Esophagus (tissue), 2 donors: Measurements from ENCODE around the gene DOCK9. TPM values are rescaled to one million over a fixed set of nuclear protein-coding genes. Genes with fewer than 3 reads are reported as not detected.

ENCODE experiments used
- H3K27ac ChIP-seq, 2 donors: one replicate each; pipeline ENCODE4 v1.5.1; 2013; ENCODE audit warnings: low read depth in 2 of 2, mild to moderate bottlenecking in 2 of 2, inconsistent platforms in 1 of 2, low read length in 1 of 2, moderate library complexity in 1 of 2
- H3K27me3 ChIP-seq, 2 donors: one replicate each; pipeline ENCODE4 v1.6.1; 2013; ENCODE audit warnings: low read length in 2 of 2, control low read depth in 1 of 2, mild to moderate bottlenecking in 1 of 2; ENCODE audit not compliant: insufficient read depth in 2 of 2, control insufficient read depth in 1 of 2
- H3K36me3 ChIP-seq, 2 donors: one replicate each; pipeline ENCODE4 v1.6.1; 2013; ENCODE audit warnings: low read length in 1 of 2; ENCODE audit not compliant: control insufficient read depth in 2 of 2, insufficient read depth in 2 of 2
- H3K4me1 ChIP-seq, 2 donors: one replicate each; pipeline ENCODE4 v1.6.1; 2013; ENCODE audit warnings: low read length in 1 of 2; ENCODE audit not compliant: control insufficient read depth in 2 of 2, insufficient read depth in 2 of 2
- H3K4me3 ChIP-seq, 2 donors: one replicate each; pipeline ENCODE4 v1.5.1; 2013; ENCODE audit warnings: low read length in 2 of 2, mild to moderate bottlenecking in 2 of 2, low read depth in 1 of 2, moderate library complexity in 1 of 2
- H3K9me3 ChIP-seq, 2 donors: one replicate each; pipeline ENCODE4 v1.6.1; 2013; ENCODE audit warnings: mild to moderate bottlenecking in 2 of 2, low read depth in 1 of 2, low read length in 1 of 2, moderate library complexity in 1 of 2; ENCODE audit not compliant: control insufficient read depth in 2 of 2, insufficient read depth in 1 of 2
- WGBS, 2 donors: extraction: QIAGEN DNeasy Blood & Tissue Kit; methylation state at CpG; one replicate each; pipeline ENCODE4 v1.1.7; 2013; 5-methylcytosine and 5-hydroxymethylcytosine counted together
- polyA plus RNA-seq, 2 donors: library from polyadenylated mRNA; stranded (reverse); fragments of 200-250 nt; gene quantifications; one replicate each; pipeline ENCODE4 v1.2.3, GENCODE V29; 2013
- donor health status: healthy with polysubstance abuse.
- donor health status: Bipolar disorder and iron deficiency.

Gene DOCK9
- polyA plus RNA-seq, 2 donors, result 69.1 to 83.1 TPM

- Histone ChIP-seq H3K4me1 (no peaks in the 10 kb centered on the region), H3K27ac (no peak overlapping the region), H3K4me3 (no peak overlapping the region), H3K27me3 (no peaks in the 10 kb centered on the region), H3K9me3 (no peaks in the 10 kb centered on the region), H3K36me3 (peaks cover 13 to 20% of the 10 kb centered on the region in 2 donors)
- 90 to 91% methylated on average over 7 of the region's 7 CpGs for WGBS, 2 donors
These were observed 186.3 kb downstream of the DOCK9 start for GRCh38 chr13:98791611-98792010.

GRCh38 chr13:98787996-98788395 lies 189.9 kb downstream of the DOCK9 start:
- WGBS, 2 donors, result 83% methylated on average over 9 of the region's 9 CpGs
- Histone ChIP-seq H3K36me3 (peaks cover 4 to 8% of the 10 kb centered on the region in 2 donors), H3K27ac (no peak overlapping the region), H3K4me1 (peaks cover 5 to 10% of the 10 kb centered on the region in 2 donors), H3K9me3 (no peaks in the 10 kb centered on the region), H3K4me3 (no peak overlapping the region), H3K27me3 (no peaks in the 10 kb centered on the region)

- Histone ChIP-seq H3K9me3 (no peaks in the 10 kb centered on the region), H3K27me3 (no peaks in the 10 kb centered on the region), H3K27ac (no peak overlapping the region), H3K4me1 (peaks cover 5 to 10% of the 10 kb centered on the region in 2 donors), H3K4me3 (no peak overlapping the region), H3K36me3 (peaks cover 0 to 1% of the 10 kb centered on the region in 2 donors)
- 78 to 84% methylated on average over 10 of the region's 10 CpGs for WGBS, 2 donors
These were observed 190.7 kb downstream of the DOCK9 start for GRCh38 chr13:98787173-98787572.

- WGBS, 2 donors, result 68 to 69% methylated on average over 7 of the region's 7 CpGs
- Histone ChIP-seq H3K27ac (no peak overlapping the region), H3K4me1 (peaks cover 5 to 10% of the 10 kb centered on the region in 2 donors), H3K36me3 (no peaks in the 10 kb centered on the region), H3K4me3 (no peak overlapping the region), H3K27me3 (no peaks in the 10 kb centered on the region), H3K9me3 (peaks cover 0 to 2% of the 10 kb centered on the region in 2 donors)
These were observed 191.8 kb downstream of the DOCK9 start for GRCh38 chr13:98786023-98786422.

GRCh38 chr13:98785405-98785804 lies 192.5 kb downstream of the DOCK9 start:
- H3K27me3 ChIP-seq, result no peaks in the 10 kb centered on the region
- WGBS, 2 donors, result 70 to 75% methylated on average over 10 of the region's 10 CpGs
- H3K4me3 ChIP-seq, result no peak overlapping the region
- no peaks in the 10 kb centered on the region for H3K36me3 ChIP-seq
- peaks cover 5 to 10% of the 10 kb centered on the region in 2 donors for H3K4me1 ChIP-seq
- H3K9me3 ChIP-seq, result peaks cover 0 to 2% of the 10 kb centered on the region in 2 donors
- no peak overlapping the region for H3K27ac ChIP-seq

DNA sequence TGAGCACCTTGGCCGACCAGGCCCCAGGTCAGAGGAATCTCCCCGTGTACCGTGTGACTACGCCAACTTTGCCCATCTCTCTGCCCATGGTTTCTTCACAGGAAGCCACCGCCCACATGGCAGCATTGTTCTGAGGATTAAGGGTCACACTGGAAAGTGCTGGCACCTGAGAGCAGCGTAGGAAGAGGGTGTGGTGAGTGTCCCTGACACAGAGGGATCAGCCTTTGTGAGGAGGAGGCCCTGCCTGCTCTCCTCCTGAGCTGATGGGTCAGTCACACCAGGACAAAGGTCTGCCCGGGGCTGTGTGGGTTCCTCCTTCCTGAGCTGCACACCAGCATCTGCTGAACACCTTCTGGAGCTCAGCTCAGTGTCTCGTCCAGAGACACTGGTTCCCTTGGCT lies 193.2 kb downstream of the DOCK9 start:
- no peak overlapping the region for H3K27ac ChIP-seq
- no peak overlapping the region for H3K4me3 ChIP-seq
- peaks cover 5 to 10% of the 10 kb centered on the region in 2 donors for H3K4me1 ChIP-seq
- H3K9me3 ChIP-seq, result peaks cover 0 to 2% of the 10 kb centered on the region in 2 donors
- no peaks in the 10 kb centered on the region for H3K27me3 ChIP-seq
- 59 to 65% methylated on average over 8 of the region's 8 CpGs for WGBS, 2 donors
- no peaks in the 10 kb centered on the region for H3K36me3 ChIP-seq

DNA sequence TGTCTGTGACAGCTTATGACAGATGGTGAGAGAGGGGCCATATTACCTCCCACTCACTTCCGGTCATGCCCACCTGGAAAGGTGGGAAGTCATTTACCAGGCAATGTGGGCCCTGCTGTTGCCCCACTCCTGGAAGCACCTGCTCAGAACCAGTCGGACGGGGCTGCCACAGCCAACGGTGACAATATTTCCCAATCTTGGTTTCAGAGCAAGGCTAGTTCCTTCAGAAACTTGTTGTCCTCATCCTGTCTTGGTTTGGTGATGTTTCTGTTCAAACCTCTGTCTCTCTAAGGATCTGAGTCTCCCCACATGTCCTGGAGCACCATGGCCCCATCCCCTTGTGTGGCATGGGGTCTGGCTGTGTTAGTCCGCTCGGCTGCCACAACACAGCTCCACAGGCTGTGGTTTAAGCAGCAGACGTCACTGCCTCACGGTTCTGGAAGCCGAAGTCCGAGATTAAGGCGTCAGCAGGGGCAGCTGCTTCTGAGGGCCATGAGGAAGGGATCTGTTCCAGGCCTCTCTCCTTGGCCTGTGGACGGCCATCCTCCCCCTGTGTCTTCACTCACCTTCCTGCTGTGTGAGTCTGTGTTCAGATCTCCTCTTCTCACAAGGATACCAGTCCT lies 193.9 kb downstream of the DOCK9 start:
- H3K27ac ChIP-seq, result peak overlapping the region in 1 of 2 donors; percentile 71

DNA sequence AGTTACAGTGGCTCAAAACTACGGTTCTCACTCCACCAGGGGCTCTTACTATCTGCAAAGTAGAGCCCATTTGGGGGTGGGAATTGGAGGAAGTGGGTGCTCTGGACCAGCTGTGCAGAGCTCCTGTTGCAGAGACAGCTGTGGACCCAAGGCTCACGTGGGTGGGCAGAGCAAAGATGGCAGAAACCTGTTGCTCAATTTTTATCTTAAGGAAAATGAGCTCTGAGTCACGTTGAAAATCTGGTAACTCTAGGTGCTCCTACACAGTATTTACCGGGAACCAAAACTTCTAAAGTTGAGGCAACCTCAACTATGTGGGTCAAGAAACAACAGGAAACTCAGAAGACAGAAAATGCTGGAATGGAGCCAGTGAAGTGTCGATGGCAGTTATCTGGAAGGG lies 195.2 kb downstream of the DOCK9 start:
- peaks cover 0 to 2% of the 10 kb centered on the region in 2 donors for H3K9me3 ChIP-seq
- H3K4me3 ChIP-seq, result no peak overlapping the region
- H3K27me3 ChIP-seq, result no peaks in the 10 kb centered on the region
- H3K27ac ChIP-seq, result no peak overlapping the region
- WGBS, 2 donors, result 55 to 58% methylated on average over 5 of the region's 5 CpGs
- no peaks in the 10 kb centered on the region for H3K36me3 ChIP-seq
- H3K4me1 ChIP-seq, result peaks cover 5 to 10% of the 10 kb centered on the region in 2 donors

More for the DNA sequence above, 193.9 kb downstream of the DOCK9 start:
- Histone ChIP-seq H3K27me3 (no peaks in the 10 kb centered on the region), H3K4me1 (peaks cover 5 to 10% of the 10 kb centered on the region in 2 donors), H3K9me3 (peaks cover 0 to 2% of the 10 kb centered on the region in 2 donors), H3K36me3 (no peaks in the 10 kb centered on the region), H3K4me3 (no peak overlapping the region)
- 78 to 89% methylated on average over 12 of the region's 12 CpGs for WGBS, 2 donors

GRCh38 chr13:98781905-98782304 lies 196.0 kb downstream of the DOCK9 start:
- Histone ChIP-seq H3K27ac (no peak overlapping the region), H3K9me3 (peaks cover 0 to 2% of the 10 kb centered on the region in 2 donors), H3K27me3 (no peaks in the 10 kb centered on the region), H3K36me3 (no peaks in the 10 kb centered on the region), H3K4me1 (peaks cover 5 to 10% of the 10 kb centered on the region in 2 donors), H3K4me3 (no peak overlapping the region)
- WGBS, 2 donors, result 77 to 80% methylated on average over 7 of the region's 7 CpGs

GRCh38 chr13:98781470-98781869 lies 196.4 kb downstream of the DOCK9 start:
- Histone ChIP-seq H3K4me1 (peaks cover 5 to 10% of the 10 kb centered on the region in 2 donors), H3K4me3 (no peak overlapping the region), H3K27me3 (no peaks in the 10 kb centered on the region), H3K9me3 (peaks cover 0 to 2% of the 10 kb centered on the region in 2 donors), H3K36me3 (no peaks in the 10 kb centered on the region), H3K27ac (no peak overlapping the region)
- WGBS, 2 donors, result 84 to 87% methylated on average over 11 of the region's 11 CpGs
